RWPE1 (cell line): ENCODE measurements around the gene ARF5.

Experiments used
- CTCF ChIA-PET: fragments of 350-600 bp; sonication (Branson Sonifier 250); formaldehyde crosslinking; extraction: SDS; loops from one replicate; lab custom pipeline; 2021; lab: Yijun Ruan, JAX
- POLR2A ChIA-PET: fragments of 400-600 bp; formaldehyde crosslinking; extraction: SDS; loops from one replicate; lab custom pipeline; 2020; ENCODE audit warnings: antibody characterized with exemption; ENCODE audit not compliant: low non-redundant PET; lab: Yijun Ruan, JAX
- DNase-seq: peaks from one replicate; pipeline ENCODE4 v3.0.0; 2012; ENCODE audit warnings: low spot score
- H3K27ac ChIP-seq: fragments of 450-650 bp; 2 replicates; pipeline ENCODE4 v1.5.1; 2017
- CTCF ChIP-seq: fragments of 450-650 bp; conservative IDR thresholded peaks from 2 replicates; pipeline ENCODE4 v1.5.1; 2017; ENCODE audit warnings: low read depth, mild to moderate bottlenecking

The ARF5 gene

GRCh38 chr7:127580612-127581011 lies 7.6 kb upstream of the ARF5 start:
- POLR2A ChIA-PET, result no interaction called here

DNA sequence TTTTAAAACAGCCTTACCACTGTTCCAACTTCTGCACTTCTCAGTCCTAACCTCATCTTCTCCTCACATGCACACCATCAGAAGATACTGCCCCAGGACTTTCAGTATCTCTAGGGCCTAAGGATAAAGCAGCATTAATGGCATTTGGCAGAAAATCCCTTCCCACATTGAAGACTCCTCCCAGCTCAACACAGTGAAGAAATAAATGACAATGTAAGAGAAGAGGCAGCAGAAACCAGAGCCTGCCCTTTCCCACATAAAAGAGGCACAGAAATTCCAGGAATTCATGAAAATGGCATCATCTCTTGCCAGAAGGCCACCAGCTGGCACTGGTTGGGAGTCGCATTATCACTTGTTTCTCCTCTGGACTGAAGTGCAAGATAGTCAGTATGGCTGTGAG lies 6.5 kb upstream of the ARF5 start:
- ChIA-PET POLR2A (no interaction called here), CTCF (no interaction called here)
- no peak for TF ChIP-seq CTCF
- no peak for DNase-seq
- H3K27ac ChIP-seq, result no peak overlapping the region

More at GRCh38 chr7:127580612-127581011, 7.6 kb upstream of the ARF5 start:
- TF ChIP-seq CTCF, result no peak
- CTCF ChIA-PET, result no interaction called here
- H3K27ac ChIP-seq, result no peak overlapping the region
- no peak for DNase-seq

GRCh38 chr7:127582361-127582760 lies 5.8 kb upstream of the ARF5 start:
- no peak overlapping the region for H3K27ac ChIP-seq
- ChIA-PET POLR2A (interaction anchor here (0.5 kb wide), 1 partner anchor 208 kb away, joined by 6 read pairs; no protein-coding TSS in a partner anchor), CTCF (no interaction called here)
- DNase-seq, result no peak
- TF ChIP-seq CTCF, result no peak

DNA sequence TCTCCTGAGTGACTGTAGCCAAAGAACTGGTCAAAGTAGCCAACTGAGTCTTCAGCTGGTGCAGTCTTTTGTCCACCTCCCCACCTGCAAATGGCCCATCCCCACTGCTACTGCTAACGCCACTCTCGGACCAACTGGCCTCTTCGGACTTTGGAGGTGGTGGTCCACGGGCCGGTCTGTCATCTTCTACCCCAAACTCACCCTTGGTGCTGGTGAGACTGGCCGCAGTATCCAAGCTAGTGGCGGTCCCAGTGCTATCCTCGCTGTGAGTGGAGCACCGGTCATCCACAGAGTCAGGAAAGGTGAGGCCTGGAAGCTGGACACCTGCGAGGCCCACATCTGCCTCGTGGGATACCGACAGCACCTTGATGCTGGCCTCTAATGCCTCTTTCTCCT lies 3.6 kb upstream of the ARF5 start:
- H3K27ac ChIP-seq, result peak overlapping the region; percentile 76
- ChIA-PET CTCF (interaction anchor here (0.6 to 0.9 kb wide), 2 partner anchors 82 to 204 kb away, joined by 4 read pairs; no protein-coding TSS in a partner anchor), POLR2A (interaction anchor here (0.8 kb wide), 1 partner anchor 9 kb away, joined by 3 read pairs; the partner anchor contains the start of gene FSCN3)
- DNase-seq, result no peak
- TF ChIP-seq CTCF, result no peak

GRCh38 chr7:127585044-127585953 lies 2.9 kb upstream of the ARF5 start, which contains the start of gene GCC1:
TSS of gene GCC1 (minus strand) at chr7:127585596. CDS start at chr7:127585182, 414 bp downstream.
- peak; percentile 92 for DNase-seq
- ChIA-PET POLR2A (interaction anchor here (0.7 to 0.8 kb wide), 2 partner anchors 8 to 234 kb away, joined by 3 read pairs; partner anchors contain the start of gene FSCN3), CTCF (interaction anchor here (0.6 to 0.9 kb wide), 2 partner anchors 81 to 203 kb away, joined by 4 read pairs; no protein-coding TSS in a partner anchor)
- H3K27ac ChIP-seq, result peak within 1 kb of the TSS; percentile 76
- TF ChIP-seq CTCF, result no peak

GRCh38 chr7:127586346-127586745 lies 1.9 kb upstream of the ARF5 start:
- H3K27ac ChIP-seq, result no peak overlapping the region
- DNase-seq, result no peak
- CTCF ChIA-PET, result no interaction called here
- TF ChIP-seq CTCF, result no peak
- POLR2A ChIA-PET, result no interaction called here
